ENCODE measurements around the gene BEND2. TPM values are rescaled to one million over a fixed set of nuclear protein-coding genes. Genes with fewer than 3 reads are reported as not detected.

BEND2 gene
- total and polyA plus RNA-seq, 2 of the 13 experiments (the other 11 are each of a cell fraction or from before 2014, with no cell fraction given) = not detected

GRCh38 chrX:18146009-18146408 is 74.7 kb downstream of the BEND2 start:
- in situ Hi-C loops (cut with HindIII; ENCODE audit: extremely low pct_ligation_motif_present, low pct_unique_long_range_greater_than_20kb) = no loop called here

GRCh38 chrX:18136816-18137215 is 83.9 kb downstream of the BEND2 start:
- WGBS (ENCODE audit: low lambda C conversion rate) = 50% methylated on average over 2 of the region's 6 CpGs
- intact Hi-C loops (cut with micrococcal nuclease; ENCODE audit: unreplicated experiment) (no loop called here), in situ Hi-C loops (cut with HindIII; ENCODE audit: extremely low pct_ligation_motif_present, low pct_unique_long_range_greater_than_20kb) (no loop called here)
- CTCF ChIA-PET (ENCODE audit: low intra/inter-chr PET ratio, low total read pairs) = no interaction called here
- H3K79me2 ChIP-seq (ENCODE audit: insufficient read depth, low read length) = no peaks in the 10 kb centered on the region
- no peaks in the 10 kb centered on the region for H3K4me1 ChIP-seq (ENCODE audit: insufficient read depth, low read length)
- no peaks in the 10 kb centered on the region for H3K36me3 ChIP-seq (replicated peaks in 1 of 2; ENCODE audit: control insufficient read depth in 1 of 2, insufficient read depth in 2 of 2, low read length in 2 of 2)
- H2AFZ ChIP-seq (ENCODE audit: low read length) = no peak overlapping the region
- H3K9me3 ChIP-seq (ENCODE audit: low read length) = no peaks in the 10 kb centered on the region
- no peak overlapping the region for H3K4me2 ChIP-seq (ENCODE audit: low read depth, low read length)
- POLR2A ChIA-PET = no interaction called here
- no peak overlapping the region for H3K27ac ChIP-seq (ENCODE audit: extremely low read length, insufficient read depth, low read length)
- DNase-seq (ENCODE audit: low spot score) (no peak), FAIRE-seq (no peak), ATAC-seq (no peak)
- no peaks in the 10 kb centered on the region for H3K27me3 ChIP-seq (ENCODE audit: control insufficient read depth in 1 of 2, insufficient read depth in 2 of 2, low read length in 2 of 2)
- no peak overlapping the region for H3K9ac ChIP-seq (ENCODE audit: insufficient read depth, low read depth, low read length)
- no peak overlapping the region for H3K4me3 ChIP-seq (replicated peaks in 1 of 3; ENCODE audit: insufficient read depth in 1 of 3, low read depth in 2 of 3, low read length in 3 of 3)
- H4K20me1 ChIP-seq (ENCODE audit: insufficient read depth, low read length) = no peaks in the 10 kb centered on the region
- BruUV-seq (replicated peaks) = no TSS peak
- TF ChIP-seq GPBP1L1 (CRISPR knock-in tag; IDR thresholded peaks at IDR 0.05) = no peak
- no peak for TF ChIP-seq HMGXB3 (CRISPR knock-in tag; IDR thresholded peaks at IDR 0.05; ENCODE audit: borderline replicate concordance)
- no peak for TF ChIP-seq ZNF101 (CRISPR knock-in tag; IDR thresholded peaks at IDR 0.05; ENCODE audit: borderline replicate concordance, low read depth)
- no peak for TF ChIP-seq PRDM4 (CRISPR knock-in tag; IDR thresholded peaks at IDR 0.05; ENCODE audit: borderline replicate concordance)
- no peak for TF ChIP-seq FOXO1 (CRISPR knock-in tag; IDR thresholded peaks at IDR 0.05)
- no peak for TF ChIP-seq KDM5B (CRISPR knock-in tag; IDR thresholded peaks at IDR 0.05; ENCODE audit: borderline replicate concordance)
- TF ChIP-seq ZNF121 (CRISPR knock-in tag; IDR thresholded peaks at IDR 0.05) = no peak

More at GRCh38 chrX:18146009-18146408, 74.7 kb downstream of the BEND2 start:
- Histone ChIP-seq H3K4me2 (ENCODE audit: low read depth, low read length) (no peak overlapping the region), H3K36me3 (replicated peaks in 1 of 2; ENCODE audit: control insufficient read depth in 1 of 2, insufficient read depth in 2 of 2, low read length in 2 of 2) (no peaks in the 10 kb centered on the region), H3K9me3 (ENCODE audit: low read length) (no peaks in the 10 kb centered on the region), H4K20me1 (ENCODE audit: insufficient read depth, low read length) (no peaks in the 10 kb centered on the region), H3K27me3 (ENCODE audit: control insufficient read depth in 1 of 2, insufficient read depth in 2 of 2, low read length in 2 of 2) (no peaks in the 10 kb centered on the region), H3K4me1 (ENCODE audit: insufficient read depth, low read length) (no peaks in the 10 kb centered on the region), H2AFZ (ENCODE audit: low read length) (no peak overlapping the region), H3K9ac (ENCODE audit: insufficient read depth, low read depth, low read length) (no peak overlapping the region), H3K4me3 (replicated peaks in 1 of 3; ENCODE audit: insufficient read depth in 1 of 3, low read depth in 2 of 3, low read length in 3 of 3) (no peak overlapping the region), H3K79me2 (ENCODE audit: insufficient read depth, low read length) (no peaks in the 10 kb centered on the region), H3K27ac (ENCODE audit: extremely low read length, insufficient read depth, low read length) (no peak overlapping the region)
- ATAC-seq (no peak), FAIRE-seq (no peak), DNase-seq (ENCODE audit: low spot score) (no peak)
- TF ChIP-seq SMYD3 (CRISPR knock-in tag; IDR thresholded peaks at IDR 0.05) (no peak), ZNF354B (CRISPR knock-in tag; IDR thresholded peaks at IDR 0.05) (no peak), ZNF383 (CRISPR knock-in tag; IDR thresholded peaks at IDR 0.05; ENCODE audit: borderline replicate concordance) (no peak), HOXA5 (CRISPR knock-in tag; IDR thresholded peaks at IDR 0.05) (no peak), FOXO1 (CRISPR knock-in tag; IDR thresholded peaks at IDR 0.05) (no peak), ZSCAN31 (CRISPR knock-in tag; IDR thresholded peaks at IDR 0.05; ENCODE audit: low read depth) (no peak), ZNF232 (CRISPR knock-in tag; IDR thresholded peaks at IDR 0.05; ENCODE audit: borderline replicate concordance) (no peak), ZNF780A (CRISPR knock-in tag; IDR thresholded peaks at IDR 0.05) (no peak), ZBTB21 (CRISPR knock-in tag; IDR thresholded peaks at IDR 0.05) (no peak), SSRP1 (CRISPR knock-in tag; IDR thresholded peaks at IDR 0.05) (no peak), REL (CRISPR knock-in tag; conservative IDR thresholded peaks at IDR 0.05) (no peak)
- intact Hi-C loops (cut with micrococcal nuclease; ENCODE audit: unreplicated experiment) = no loop called here
- 0% methylated on average over 1 of the region's 2 CpGs for WGBS (ENCODE audit: low lambda C conversion rate)
- ChIA-PET CTCF (ENCODE audit: low intra/inter-chr PET ratio, low total read pairs) (no interaction called here), POLR2A (no interaction called here)
- no TSS peak for BruUV-seq (replicated peaks)
